GM18507 (cell line): ENCODE measurements around the gene CSMD2.

Experiments
- DNase-seq: peaks from one replicate; pipeline ENCODE4 v3.0.0; 2011; ENCODE audit warnings: low read depth; ENCODE audit not compliant: insufficient read length; ENCODE audit errors: extremely low spot score
- FAIRE-seq: peaks from 2 replicates; lab custom pipeline; 2011; peaks lifted over from hg19 to GRCh38; lab: Jason Lieb, UNC

Gene CSMD2

DNA sequence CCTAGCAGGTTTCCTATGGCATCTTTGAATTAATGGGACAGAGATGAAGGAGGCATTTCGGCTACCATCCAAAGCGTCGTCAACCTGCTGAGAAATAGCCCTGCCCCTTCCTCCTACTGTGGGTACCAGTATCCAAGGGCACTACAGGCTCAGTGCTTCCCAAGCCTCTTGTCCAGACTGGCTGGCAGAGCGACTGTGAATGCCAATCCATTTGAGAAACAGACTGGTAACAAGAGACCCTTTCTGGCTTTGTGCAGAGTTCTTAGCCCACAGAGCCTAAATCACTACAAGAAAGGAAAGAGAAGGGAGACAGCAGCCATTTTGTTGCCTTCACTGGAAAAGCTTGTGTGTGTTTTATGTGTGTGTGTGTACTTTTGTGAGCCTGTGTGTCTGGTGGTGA is 185.7 kb downstream of the CSMD2 start:
- FAIRE-seq (no peak), DNase-seq (no peak)

GRCh38 chr1:33975961-33976360 is 189.1 kb downstream of the CSMD2 start:
- FAIRE-seq (no peak), DNase-seq (no peak)

GRCh38 chr1:33973799-33974545 is 191.1 kb downstream of the CSMD2 start:
- no peak for DNase-seq
- FAIRE-seq, result no peak

DNA sequence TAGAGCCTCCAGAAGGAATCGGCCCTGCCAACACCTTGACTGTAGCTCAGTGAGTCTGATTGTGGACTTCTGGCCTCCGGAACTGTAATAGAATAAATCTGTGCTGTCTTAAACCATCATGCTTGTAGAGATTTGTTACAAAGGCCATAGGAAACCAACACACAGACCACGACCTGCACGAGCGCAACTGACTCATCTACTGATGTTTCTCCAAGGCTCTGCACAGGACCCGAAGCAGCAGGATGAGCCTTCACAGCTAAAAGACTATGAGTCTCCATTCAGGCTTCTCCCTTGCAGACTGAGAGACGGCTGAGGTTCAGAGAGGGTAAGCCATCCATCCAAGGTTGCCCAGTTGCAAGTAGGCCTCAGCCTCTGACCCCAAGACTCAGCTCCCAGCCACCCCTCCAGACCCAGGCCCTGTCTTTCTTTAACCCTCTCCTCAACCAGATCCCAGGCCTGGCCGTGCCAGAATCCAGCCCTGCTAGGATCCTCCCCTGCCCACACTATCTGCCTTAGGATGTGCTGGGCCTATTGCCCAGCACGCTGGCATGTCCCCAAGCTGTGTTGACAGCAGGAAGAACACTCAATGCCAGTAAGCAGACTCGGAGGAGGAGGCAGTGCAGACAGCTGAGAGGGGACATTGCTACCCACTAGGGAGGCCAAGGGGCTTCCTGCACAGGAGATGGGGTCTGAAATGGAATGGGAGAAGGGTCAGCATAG is 192.2 kb downstream of the CSMD2 start:
- no peak for FAIRE-seq

GRCh38 chr1:33971913-33972312 is 193.1 kb downstream of the CSMD2 start:
- DNase-seq, result no peak
- no peak for FAIRE-seq

More for the DNA sequence above, 192.2 kb downstream of the CSMD2 start:
- DNase-seq, result no peak

DNA sequence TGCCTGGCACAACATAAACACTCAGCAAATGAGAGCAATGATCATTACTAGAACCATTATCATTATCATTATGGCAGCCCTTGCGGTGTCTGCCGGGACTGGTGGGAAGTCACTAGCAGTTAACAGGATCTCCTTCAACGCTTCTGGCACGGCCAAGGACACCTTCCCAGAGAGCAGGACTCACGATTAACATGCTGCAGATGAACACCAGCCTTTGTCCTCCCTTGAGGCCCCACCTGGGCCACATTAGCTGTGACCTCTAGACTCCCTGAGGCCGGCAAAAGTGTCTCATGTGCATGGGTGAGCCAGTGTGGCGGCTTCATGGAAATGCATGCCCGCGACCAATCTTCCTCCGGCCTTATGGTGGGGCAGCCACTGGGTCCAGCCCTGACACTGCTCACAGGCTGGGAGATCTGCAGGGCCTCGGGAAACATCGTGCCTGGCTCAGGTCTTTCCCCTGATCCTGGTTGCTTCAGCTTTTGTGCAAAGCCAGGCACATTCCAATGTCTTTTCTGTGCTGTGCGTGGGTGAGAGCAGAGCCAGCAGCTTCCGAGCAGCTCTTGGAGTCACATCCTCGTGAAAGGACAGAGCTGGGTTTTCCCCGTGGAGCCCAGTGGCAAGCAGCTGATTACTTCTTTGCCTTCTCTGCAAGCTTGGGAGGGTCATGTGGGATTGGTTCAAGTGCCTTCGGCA is 193.9 kb downstream of the CSMD2 start:
- FAIRE-seq (no peak), DNase-seq (no peak)

DNA sequence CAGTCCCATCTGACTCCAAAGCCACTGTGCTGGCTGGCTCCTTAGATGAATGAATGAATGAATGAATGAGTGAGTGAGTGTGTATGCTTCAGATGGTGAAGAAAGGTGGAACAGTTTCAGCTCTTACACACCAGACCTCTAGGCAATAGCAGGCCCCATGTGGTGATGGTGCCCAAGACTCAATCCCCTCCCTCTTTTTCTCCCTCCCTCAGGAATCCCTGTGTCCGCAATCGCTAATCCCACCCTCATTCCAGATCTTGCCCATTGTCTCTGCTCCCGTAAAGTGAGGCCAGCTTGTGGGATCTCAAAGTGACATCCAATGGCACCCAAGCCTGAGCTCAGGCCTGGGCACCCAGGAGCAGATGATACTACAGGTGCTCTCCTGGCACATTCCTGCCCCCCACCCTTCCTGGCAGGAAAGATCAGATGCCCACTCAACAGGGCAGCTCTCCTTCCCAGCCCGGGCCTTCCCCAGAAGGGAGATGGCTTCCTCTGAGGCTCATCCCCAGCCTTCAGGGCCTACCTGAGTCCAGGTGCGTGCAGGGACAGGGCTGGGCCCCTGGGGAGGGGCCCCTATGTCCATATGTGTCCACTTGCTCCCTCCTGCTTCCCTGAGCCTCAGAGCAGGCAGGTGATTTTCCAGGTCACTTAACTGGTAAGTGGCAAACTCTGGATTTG is 194.7 kb downstream of the CSMD2 start:
- no peak for FAIRE-seq
- DNase-seq, result no peak

GRCh38 chr1:33966346-33967141 is 198.5 kb downstream of the CSMD2 start:
- FAIRE-seq, result no peak
- no peak for DNase-seq

DNA sequence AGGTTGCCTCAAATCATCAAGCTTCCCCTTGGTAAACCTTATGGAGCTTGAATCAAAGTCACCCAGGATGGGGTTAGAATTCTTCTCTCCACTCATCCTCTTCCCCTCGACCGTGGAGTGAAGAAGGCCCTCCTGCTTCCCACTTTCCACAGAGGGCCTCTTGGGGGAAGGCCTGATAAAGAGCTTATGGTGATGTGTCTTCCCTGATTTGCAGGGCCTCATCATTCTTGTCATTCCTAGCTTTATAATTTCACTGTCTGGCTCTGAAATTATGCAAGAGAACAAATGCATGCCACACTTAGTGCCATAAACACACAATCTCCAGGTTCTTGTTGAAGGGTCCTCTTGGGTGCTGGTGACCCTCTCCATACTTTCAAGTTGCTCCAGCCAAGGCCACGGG is 199.9 kb downstream of the CSMD2 start:
- FAIRE-seq, result no peak
- DNase-seq, result no peak

GRCh38 chr1:33962061-33962460 is 203.0 kb downstream of the CSMD2 start:
- no peak for DNase-seq
- FAIRE-seq, result no peak

DNA sequence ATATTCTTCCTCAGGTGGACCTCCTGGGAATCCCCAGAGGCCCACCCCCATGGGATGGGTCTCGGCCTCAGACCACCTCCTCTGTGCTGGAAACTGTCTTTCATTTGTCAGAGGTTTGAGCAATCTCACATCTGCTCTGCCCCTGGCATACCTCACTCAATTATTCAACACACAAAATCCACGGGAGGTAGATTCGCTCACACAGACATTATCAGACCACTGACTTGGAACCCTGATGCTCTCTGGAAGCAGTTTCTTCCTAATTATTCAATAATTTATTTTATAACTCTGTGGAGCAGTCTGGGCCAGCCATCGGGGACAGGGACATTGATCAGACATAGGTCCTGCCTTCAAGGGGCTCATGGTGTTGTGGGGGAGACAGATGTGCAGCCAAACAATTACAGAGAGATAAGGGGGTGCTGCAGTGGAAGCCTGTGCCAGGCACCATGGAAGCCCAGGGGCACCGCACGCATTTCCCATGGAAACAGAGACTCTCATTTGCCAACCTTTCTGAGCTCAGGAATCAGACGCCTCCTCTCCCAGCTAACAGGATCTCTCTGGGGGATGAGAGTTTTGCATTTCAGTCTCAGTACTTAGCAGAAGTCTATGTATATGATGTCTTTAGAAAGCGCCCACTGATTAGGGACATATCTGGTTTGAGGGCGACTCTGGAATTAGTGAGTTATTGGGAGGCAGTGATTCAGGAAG is 204.7 kb downstream of the CSMD2 start:
- DNase-seq, result no peak
- FAIRE-seq, result no peak

DNA sequence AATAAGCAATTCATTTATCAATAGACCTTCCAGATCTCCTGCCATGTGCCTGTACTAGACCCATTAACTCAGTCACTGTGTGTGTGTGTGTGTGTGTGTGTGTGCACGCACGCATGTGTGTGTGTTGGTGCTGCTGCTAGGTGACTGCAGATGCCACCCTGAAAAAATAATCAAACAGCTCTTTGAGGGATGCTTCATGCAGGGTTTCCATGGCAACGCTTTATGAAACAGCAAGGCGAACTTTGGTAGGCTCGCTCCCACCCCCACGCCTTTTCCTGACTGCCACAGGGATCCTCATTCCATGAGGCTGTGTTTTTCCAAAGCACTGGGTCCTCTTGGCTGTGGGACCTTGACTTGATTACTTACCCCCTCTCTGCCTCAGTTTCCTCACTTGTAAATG is 207.2 kb downstream of the CSMD2 start:
- no peak for FAIRE-seq
- no peak for DNase-seq

DNA sequence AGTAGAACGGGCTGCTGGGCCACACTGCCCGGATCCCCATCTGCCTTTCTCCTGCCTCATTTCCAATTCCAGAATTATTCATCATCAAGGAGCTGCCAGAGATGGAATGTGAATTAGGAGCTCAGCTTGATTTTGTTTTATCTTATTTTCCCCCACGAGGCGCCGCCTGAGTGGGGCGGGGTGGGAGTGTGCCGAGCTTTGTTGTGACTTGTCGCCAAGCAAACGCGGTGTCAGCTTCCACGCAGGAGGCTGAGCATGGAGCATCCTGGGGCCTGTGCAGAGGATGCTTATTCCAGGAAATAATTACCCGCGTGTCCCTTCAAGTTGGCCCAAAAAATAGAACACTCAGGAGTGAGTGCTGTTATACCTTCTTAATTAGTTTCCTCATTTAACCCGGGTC is 209.9 kb downstream of the CSMD2 start:
- FAIRE-seq (no peak), DNase-seq (no peak)

DNA sequence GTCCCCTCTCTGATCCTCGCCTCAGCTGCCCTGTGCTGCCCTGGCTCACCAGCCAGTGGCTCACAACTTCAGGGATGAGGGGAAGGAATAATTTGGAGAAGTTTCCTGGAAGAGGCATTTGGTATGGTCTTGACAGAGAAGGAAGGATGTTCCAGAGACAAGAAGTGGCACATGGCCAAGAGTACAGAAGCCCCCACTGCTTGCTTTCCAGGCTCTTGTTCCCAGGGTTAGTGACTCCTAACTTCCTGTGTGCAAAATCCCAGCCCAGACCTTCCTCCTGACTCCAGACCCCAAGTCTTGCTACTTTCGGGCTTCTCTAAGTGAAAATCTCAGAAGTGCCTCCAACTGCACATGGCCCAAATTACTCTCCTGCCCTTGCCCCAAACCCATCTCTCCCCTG is 215.5 kb downstream of the CSMD2 start:
- DNase-seq (no peak), FAIRE-seq (no peak)

GRCh38 chr1:33948291-33948690 is 216.7 kb downstream of the CSMD2 start:
- DNase-seq (no peak), FAIRE-seq (no peak)

- no peak for FAIRE-seq
- DNase-seq, result no peak
Observed at GRCh38 chr1:33946836-33947235, 218.2 kb downstream of the CSMD2 start.

DNA sequence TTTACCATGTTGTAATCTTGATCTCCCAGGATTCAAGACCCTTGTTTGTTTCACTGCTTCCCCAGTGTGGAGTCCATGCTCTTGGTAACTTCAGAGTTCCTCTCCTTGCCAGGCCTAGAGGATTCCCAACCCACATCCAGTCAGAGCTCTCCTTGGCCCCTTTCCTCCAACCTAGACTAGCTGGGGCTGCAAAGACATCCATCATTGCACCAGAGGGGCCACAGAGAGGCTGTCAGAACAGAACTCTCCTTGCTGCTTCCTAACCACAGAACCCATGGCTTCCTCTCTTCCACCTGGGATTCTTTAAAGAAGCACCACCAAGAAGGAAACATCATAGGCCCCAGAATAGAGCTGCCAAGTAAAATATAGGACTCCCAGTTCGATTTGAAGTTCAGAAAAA is 220.2 kb downstream of the CSMD2 start:
- DNase-seq (no peak), FAIRE-seq (no peak)

DNA sequence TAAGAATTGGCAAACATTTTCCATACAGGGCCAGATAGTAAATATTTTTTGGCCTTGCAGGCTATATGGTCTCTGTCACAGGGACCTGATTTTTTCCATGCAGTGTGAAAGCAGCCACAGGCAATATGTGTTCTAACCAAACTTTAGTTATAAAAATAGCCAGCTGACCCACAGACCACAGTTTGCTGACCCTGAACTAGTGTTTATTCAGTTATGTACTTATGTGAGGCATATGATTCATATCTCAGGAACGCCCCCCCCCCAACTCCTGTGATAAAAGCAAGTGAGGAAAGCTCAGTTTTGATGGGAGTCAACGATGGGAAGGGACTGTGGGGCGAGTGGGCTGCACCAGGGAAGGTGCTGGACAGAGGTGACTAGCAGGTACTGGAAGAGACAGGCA is 221.1 kb downstream of the CSMD2 start:
- FAIRE-seq, result no peak

DNA sequence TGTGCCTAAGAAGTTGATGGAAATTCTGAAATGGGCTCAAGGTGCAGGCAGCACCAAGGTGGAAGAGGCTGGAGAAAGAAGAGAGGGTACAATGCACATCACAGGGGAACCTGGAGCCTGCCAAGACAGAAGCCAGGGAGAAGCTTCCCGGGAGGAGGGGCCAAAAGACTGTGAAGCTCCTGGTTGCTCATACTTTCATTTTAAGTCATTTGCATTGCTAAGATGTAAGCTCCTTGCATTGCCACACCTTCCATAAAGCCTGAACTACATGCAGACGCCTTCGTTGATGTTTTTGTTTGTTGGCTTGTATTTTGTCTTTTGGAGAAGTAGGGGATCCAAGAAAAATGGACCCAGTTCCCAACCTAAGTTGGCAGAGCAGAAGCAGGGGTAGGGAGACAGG is 232.2 kb downstream of the CSMD2 start:
- DNase-seq (no peak), FAIRE-seq (no peak)

More for the DNA sequence above, 221.1 kb downstream of the CSMD2 start:
- DNase-seq, result no peak
